Left renal cortex interstitium (tissue), 4 donors: ENCODE results near the gene ACP6. TPM values are rescaled to one million over a fixed set of nuclear protein-coding genes. Genes with fewer than 3 reads are reported as not detected.
"Not testable (repeated sequence)": the region's sequence is repeated elsewhere in the genome, so short reads cannot be mapped to it uniquely, and the experiment has no call there.

Experiments used
- DNase-seq, 4 donors: peaks; one replicate each; pipeline ENCODE4 v3.0.0-alpha.2; 2013; ENCODE audit warnings: low read depth in 4 of 4, low spot score in 2 of 4, missing footprints in 1 of 4
- polyA plus RNA-seq, 4 donors: library from polyadenylated mRNA; unstranded; fragments of 120-200 nt; gene quantifications; one replicate each; pipeline ENCODE4 v1.2.1, GENCODE V29; 2013; ENCODE audit not compliant: insufficient read length in 4 of 4

The ACP6 gene
- 10 to 100 TPM; 21.8 to 37.2 (median 29.5) TPM for polyA plus RNA-seq

- peak; percentile 77 to 97 (median 89) for DNase-seq
Measured at GRCh38 chr1:147670319-147671001, at the start of gene ACP6. ACP6 (minus strand) TSS chr1:147670524; CDS start chr1:147670048, 476 bp downstream.

GRCh38 chr1:147719711-147720225 is 49.4 kb upstream of the ACP6 start:
- DNase-seq, result no peak

GRCh38 chr1:147719029-147719698 is 48.8 kb upstream of the ACP6 start:
- no peak for DNase-seq

- no peak for DNase-seq
Measured at GRCh38 chr1:147717706-147718097, 47.4 kb upstream of the ACP6 start.

- DNase-seq, result peak in 3 of 4 donors; percentile 28 to 65 (median 51)
Measured at GRCh38 chr1:147717051-147717705, 46.9 kb upstream of the ACP6 start.

GRCh38 chr1:147712605-147713004 is 42.3 kb upstream of the ACP6 start:
- no peak for DNase-seq

GRCh38 chr1:147700042-147701006 is 30.0 kb upstream of the ACP6 start:
- DNase-seq, result peak in 3 of 4 donors; percentile 45 to 76 (median 50)

- no peak for DNase-seq
Measured at GRCh38 chr1:147699686-147700041, 29.3 kb upstream of the ACP6 start.

- no peak for DNase-seq
Measured at GRCh38 chr1:147683163-147683763, 12.9 kb upstream of the ACP6 start.

GRCh38 chr1:147680608-147681235 is 10.4 kb upstream of the ACP6 start:
- DNase-seq, result not testable (repeated sequence)

GRCh38 chr1:147677681-147678080 is 7.4 kb upstream of the ACP6 start:
- DNase-seq, result not testable (repeated sequence)

GRCh38 chr1:147676311-147677085 is 6.2 kb upstream of the ACP6 start:
- DNase-seq, result no peak

- DNase-seq, result no peak
Measured at GRCh38 chr1:147673816-147674215, 3.5 kb upstream of the ACP6 start.

GRCh38 chr1:147673406-147673805 is 3.1 kb upstream of the ACP6 start:
- no peak for DNase-seq

GRCh38 chr1:147669469-147670318 is 630 bp downstream of the ACP6 start:
- DNase-seq, result peak; percentile 30 to 76 (median 48)

- no peak for DNase-seq
Measured at GRCh38 chr1:147665521-147665920, 4.8 kb downstream of the ACP6 start.

GRCh38 chr1:147664206-147664605 is 6.1 kb downstream of the ACP6 start:
- no peak for DNase-seq

- no peak for DNase-seq
Measured at GRCh38 chr1:147654511-147654910, 15.8 kb downstream of the ACP6 start.
